GM21390 (cell line): Measurements from ENCODE around the gene AKAP13.

Experiments
- ATAC-seq: cut with Tn5 transposase; IDR thresholded peaks from one replicate; pipeline ENCODE4 v1.9.1; 2021; ENCODE audit not compliant: unreplicated experiment

Gene AKAP13

GRCh38 chr15:85589851-85590250 is 209.4 kb downstream of the AKAP13 start:
- no peak for ATAC-seq

DNA sequence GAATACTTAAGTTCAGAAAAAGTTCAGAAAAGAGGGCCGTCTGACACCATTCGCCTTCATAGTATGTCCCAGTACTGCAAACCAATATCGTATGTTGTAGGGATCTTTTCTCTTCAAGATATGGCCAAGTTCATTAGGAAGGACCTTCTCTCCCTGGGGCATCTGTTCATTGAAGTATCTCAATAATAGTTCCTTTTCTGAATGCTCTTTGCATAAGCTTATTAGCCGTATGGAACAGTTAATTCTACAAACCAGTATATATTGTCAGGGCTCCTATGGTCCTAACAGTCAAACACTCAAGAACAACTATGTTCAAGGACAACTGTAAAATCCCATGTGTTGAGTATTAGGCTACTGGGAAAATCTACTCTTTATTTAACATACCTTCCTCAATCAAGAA is 211.2 kb downstream of the AKAP13 start:
- no peak for ATAC-seq

GRCh38 chr15:85592148-85592547 is 211.7 kb downstream of the AKAP13 start:
- no peak for ATAC-seq

DNA sequence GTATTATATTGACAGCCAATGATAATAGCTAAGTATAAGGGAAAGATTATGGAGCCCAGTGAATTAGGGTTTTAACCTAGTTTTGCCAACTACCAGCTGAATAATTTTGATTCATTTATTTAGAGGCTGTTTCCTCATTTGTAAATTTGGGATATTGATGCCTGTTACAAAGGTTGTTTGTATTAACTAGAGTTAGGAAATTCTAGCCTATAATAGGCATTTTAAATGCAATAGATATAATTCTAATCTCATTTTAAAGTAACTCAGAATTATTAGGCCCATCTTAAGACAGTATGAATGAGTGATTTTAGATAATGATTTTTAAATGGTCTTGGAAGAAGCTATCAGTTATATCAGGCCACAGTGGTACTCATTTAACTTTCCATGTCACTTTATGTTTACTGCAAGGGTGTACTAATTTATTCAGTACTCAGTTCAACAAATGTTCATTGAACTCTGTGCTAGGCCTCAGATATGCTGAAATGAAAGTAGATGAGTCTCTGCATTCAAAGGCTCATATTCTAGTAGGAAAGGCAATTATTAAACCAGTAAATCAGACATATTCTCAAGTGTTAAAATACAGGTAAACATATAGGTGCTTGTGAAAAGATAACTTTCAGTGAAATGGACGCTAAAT is 213.5 kb downstream of the AKAP13 start:
- ATAC-seq = no peak

GRCh38 chr15:85595804-85596536 is 215.6 kb downstream of the AKAP13 start:
- peak; percentile 53 for ATAC-seq

GRCh38 chr15:85597155-85597815 is 216.9 kb downstream of the AKAP13 start:
- no peak for ATAC-seq

- no peak for ATAC-seq
Observed at GRCh38 chr15:85598219-85598618, 217.8 kb downstream of the AKAP13 start.

- ATAC-seq = no peak
Observed at GRCh38 chr15:85598718-85599398, 218.5 kb downstream of the AKAP13 start.

GRCh38 chr15:85600001-85600400 is 219.6 kb downstream of the AKAP13 start:
- ATAC-seq = no peak

- no peak for ATAC-seq
Observed at GRCh38 chr15:85603160-85603559, 222.8 kb downstream of the AKAP13 start.

DNA sequence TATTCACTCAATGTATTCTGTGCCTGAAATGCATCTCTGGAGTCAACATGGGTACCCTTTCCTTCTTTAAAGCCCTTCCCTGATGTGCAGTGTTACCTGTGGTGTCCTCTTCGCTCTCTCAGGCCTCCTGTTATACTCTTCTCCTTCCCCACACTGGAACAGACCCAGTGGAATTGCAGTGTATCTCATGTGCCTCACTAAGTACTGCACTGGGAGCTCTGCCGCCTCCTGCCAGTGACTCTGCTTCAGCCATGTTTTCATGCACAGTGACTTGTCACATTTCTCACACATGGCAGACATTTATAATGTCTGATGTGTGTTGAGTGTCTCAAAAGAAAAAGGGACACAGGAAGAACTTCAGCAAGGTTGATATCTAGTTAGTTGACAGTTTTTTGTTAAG is 223.3 kb downstream of the AKAP13 start:
- no peak for ATAC-seq

- ATAC-seq = no peak
Observed at GRCh38 chr15:85604194-85604593, 223.8 kb downstream of the AKAP13 start.

- no peak for ATAC-seq
Observed at GRCh38 chr15:85606738-85607137, 226.3 kb downstream of the AKAP13 start.

GRCh38 chr15:85607141-85607806 is 226.9 kb downstream of the AKAP13 start:
- no peak for ATAC-seq

GRCh38 chr15:85607842-85608241 is 227.4 kb downstream of the AKAP13 start:
- ATAC-seq = no peak

GRCh38 chr15:85609492-85609891 is 229.1 kb downstream of the AKAP13 start:
- no peak for ATAC-seq

GRCh38 chr15:85611361-85611760 is 231.0 kb downstream of the AKAP13 start:
- no peak for ATAC-seq

GRCh38 chr15:85614059-85614458 is 233.7 kb downstream of the AKAP13 start:
- no peak for ATAC-seq

DNA sequence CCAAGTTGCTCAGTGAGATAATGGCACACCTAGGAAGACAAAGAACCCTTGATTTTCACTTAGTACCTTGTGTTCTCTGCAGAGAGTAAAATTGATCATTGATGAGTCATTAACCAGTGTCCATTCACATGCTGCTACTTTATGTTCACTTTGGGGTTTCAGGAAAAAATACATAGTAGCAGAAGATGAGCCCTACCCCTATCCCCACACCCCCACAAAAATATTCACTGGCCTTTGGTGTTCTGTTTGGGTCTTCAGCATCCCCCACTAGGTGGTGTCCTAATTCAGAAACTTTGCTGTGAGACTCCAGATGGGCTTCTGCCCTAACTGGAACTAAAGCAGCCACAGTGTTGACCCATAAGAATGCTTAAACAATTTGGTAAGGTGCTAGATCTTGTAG is 235.5 kb downstream of the AKAP13 start:
- peak; percentile 56 for ATAC-seq

GRCh38 chr15:85616549-85617110 is 236.2 kb downstream of the AKAP13 start:
- ATAC-seq = no peak

DNA sequence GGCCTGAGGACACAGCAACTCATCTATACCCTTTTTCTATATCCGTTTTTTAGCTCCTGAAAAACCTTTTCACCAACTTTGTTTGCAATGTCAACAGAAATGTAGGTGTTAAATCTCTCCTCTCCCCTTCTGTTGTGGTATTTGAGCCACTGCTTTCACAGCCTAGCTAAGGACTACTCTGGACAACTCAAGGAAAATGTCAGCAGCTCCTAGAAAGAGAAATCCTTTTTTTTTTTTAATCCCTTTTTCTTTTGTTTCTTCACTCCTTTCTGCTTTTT is 237.8 kb downstream of the AKAP13 start:
- no peak for ATAC-seq
